Astrocyte (in vitro differentiated cells and primary cell): ENCODE results near the gene KRT83. TPM values are rescaled to one million over a fixed set of nuclear protein-coding genes. Genes with fewer than 3 reads are reported as not detected.

Experiments
- DNase-seq: peaks from one replicate; pipeline ENCODE4 v3.0.0-alpha.2; 2010; ENCODE audit warnings: low read depth
- FAIRE-seq: peaks from 2 replicates; lab custom pipeline; 2011; peaks lifted over from hg19 to GRCh38; lab: Jason Lieb, UNC
- H2AFZ ChIP-seq: 2 replicates; pipeline ENCODE4 v1.6.0; 2012; ENCODE audit warnings: low read depth, low read length, inconsistent platforms
- H3K27ac ChIP-seq: 2 replicates; pipeline ENCODE4 v1.5.1; 2011; ENCODE audit warnings: low read depth, low read length, inconsistent platforms
- H3K27me3 ChIP-seq: 2 replicates; pipeline ENCODE4 v1.6.0; 2011; ENCODE audit warnings: low read length, inconsistent platforms; ENCODE audit not compliant: insufficient read depth
- H3K36me3 ChIP-seq: 2 replicates; pipeline ENCODE4 v1.5.1; 2011; ENCODE audit warnings: low read length, inconsistent platforms; ENCODE audit not compliant: insufficient read depth
- H3K4me1 ChIP-seq: 2 replicates; pipeline ENCODE4 v1.5.1; 2011; ENCODE audit warnings: low read length, inconsistent platforms; ENCODE audit not compliant: insufficient read depth
- H3K4me2 ChIP-seq: 2 replicates; pipeline ENCODE4 v1.6.0; 2012; ENCODE audit warnings: low read length, inconsistent platforms
- H3K4me3 ChIP-seq: 2 replicates; pipeline ENCODE4 v1.5.1; 2011; ENCODE audit warnings: low read depth, mild to moderate bottlenecking, low read length, inconsistent platforms; ENCODE audit not compliant: insufficient read depth
- H3K79me2 ChIP-seq: 2 replicates; pipeline ENCODE4 v1.6.0; 2012; ENCODE audit warnings: mild to moderate bottlenecking, low read length, inconsistent platforms; ENCODE audit not compliant: insufficient read depth
- H3K9ac ChIP-seq: 2 replicates; pipeline ENCODE4 v1.6.0; 2012; ENCODE audit warnings: mild to moderate bottlenecking, low read length, inconsistent platforms
- H3K9me3 ChIP-seq: 2 replicates; pipeline ENCODE4 v1.5.1; 2012; ENCODE audit warnings: low read depth, mild to moderate bottlenecking, low read length, inconsistent platforms; ENCODE audit not compliant: insufficient read depth
- H4K20me1 ChIP-seq: 2 replicates; pipeline ENCODE4 v1.6.0; 2012; ENCODE audit warnings: low read length, inconsistent platforms; ENCODE audit not compliant: insufficient read depth
- H3K27ac Mint-ChIP-seq: one replicate; pipeline ENCODE4 v1.8.0; 2021; ENCODE audit warnings: mild to moderate bottlenecking, mixed read lengths; ENCODE audit not compliant: unreplicated experiment
- H3K27me3 Mint-ChIP-seq: one replicate; pipeline ENCODE4 v1.8.0; 2021; ENCODE audit warnings: low read depth, mixed read lengths; ENCODE audit not compliant: unreplicated experiment
- H3K36me3 Mint-ChIP-seq: one replicate; pipeline ENCODE4 v1.8.0; 2021; ENCODE audit warnings: low read depth, mixed read lengths; ENCODE audit not compliant: unreplicated experiment
- H3K4me1 Mint-ChIP-seq: one replicate; pipeline ENCODE4 v1.8.0; 2021; ENCODE audit warnings: low read depth, mixed read lengths; ENCODE audit not compliant: unreplicated experiment
- H3K4me3 Mint-ChIP-seq: one replicate; pipeline ENCODE4 v1.8.0; 2021; ENCODE audit warnings: mild to moderate bottlenecking, moderate library complexity, mixed read lengths; ENCODE audit not compliant: unreplicated experiment
- H3K9me3 Mint-ChIP-seq: one replicate; pipeline ENCODE4 v1.8.0; 2021; ENCODE audit warnings: mild to moderate bottlenecking, mixed read lengths; ENCODE audit not compliant: unreplicated experiment
- CTCF ChIP-seq: IDR thresholded peaks from 2 replicates; pipeline ENCODE4 v1.5.1; 2011; ENCODE audit warnings: low read depth, mild to moderate bottlenecking, inconsistent platforms, low read length, moderate library complexity; ENCODE audit not compliant: insufficient read depth
- EZH2 ChIP-seq: IDR thresholded peaks from 2 replicates; pipeline ENCODE4 v1.6.1; 2012; ENCODE audit warnings: mild to moderate bottlenecking, low read length, inconsistent platforms; ENCODE audit not compliant: insufficient read depth
- total RNA-seq: library from RNA; stranded (reverse); gene quantifications from 2 replicates; pipeline ENCODE4 v1.2.1, GENCODE V29; 2021

Gene KRT83
- total RNA-seq, 1 donor from 2014 or later = not detected

GRCh38 chr12:52362118-52362726, 41.0 kb upstream of the KRT83 start:
- no peaks in the 10 kb centered on the region for H3K36me3 Mint-ChIP-seq
- Histone ChIP-seq H3K9ac (no peak overlapping the region), H3K36me3 (no peaks in the 10 kb centered on the region), H3K4me1 (no peaks in the 10 kb centered on the region), H3K9me3 (no peaks in the 10 kb centered on the region), H3K79me2 (no peaks in the 10 kb centered on the region), H3K27ac (no peak overlapping the region), H2AFZ (no peak overlapping the region), H3K27me3 (peaks cover 8% of the 10 kb centered on the region), H3K4me2 (no peak overlapping the region), H3K4me3 (no peak overlapping the region), H4K20me1 (no peaks in the 10 kb centered on the region)
- peaks cover 59% of the 10 kb centered on the region for H3K27me3 Mint-ChIP-seq
- no peaks in the 10 kb centered on the region for H3K4me1 Mint-ChIP-seq
- no peak overlapping the region for H3K4me3 Mint-ChIP-seq
- H3K9me3 Mint-ChIP-seq = peaks cover 3% of the 10 kb centered on the region
- TF ChIP-seq EZH2 (no peak), CTCF (no peak)
- DNase-seq (no peak), FAIRE-seq (no peak)
- H3K27ac Mint-ChIP-seq = no peak overlapping the region

GRCh38 chr12:52361553-52361952, 40.4 kb upstream of the KRT83 start:
- H3K27ac ChIP-seq = no peak overlapping the region
- no peaks in the 10 kb centered on the region for H3K4me1 Mint-ChIP-seq
- no peak overlapping the region for H3K9ac ChIP-seq
- H4K20me1 ChIP-seq = no peaks in the 10 kb centered on the region
- no peak overlapping the region for H2AFZ ChIP-seq
- H3K36me3 Mint-ChIP-seq = no peaks in the 10 kb centered on the region
- H3K79me2 ChIP-seq = no peaks in the 10 kb centered on the region
- H3K27ac Mint-ChIP-seq = no peak overlapping the region
- peaks cover 5% of the 10 kb centered on the region for H3K27me3 ChIP-seq
- H3K9me3 Mint-ChIP-seq = peaks cover 3% of the 10 kb centered on the region
- H3K27me3 Mint-ChIP-seq = peaks cover 61% of the 10 kb centered on the region
- no peaks in the 10 kb centered on the region for H3K36me3 ChIP-seq
- DNase-seq (no peak), FAIRE-seq (no peak)
- no peaks in the 10 kb centered on the region for H3K4me1 ChIP-seq
- no peak overlapping the region for H3K4me2 ChIP-seq
- no peak overlapping the region for H3K4me3 Mint-ChIP-seq
- no peak for TF ChIP-seq CTCF
- no peak for TF ChIP-seq EZH2
- H3K9me3 ChIP-seq = no peaks in the 10 kb centered on the region
- H3K4me3 ChIP-seq = no peak overlapping the region

- Histone ChIP-seq H3K4me3 (no peak overlapping the region), H3K9me3 (no peaks in the 10 kb centered on the region), H3K36me3 (no peaks in the 10 kb centered on the region), H3K4me1 (no peaks in the 10 kb centered on the region), H3K27me3 (peaks cover 5% of the 10 kb centered on the region), H4K20me1 (no peaks in the 10 kb centered on the region), H3K79me2 (no peaks in the 10 kb centered on the region), H3K9ac (no peak overlapping the region), H3K4me2 (no peak overlapping the region), H2AFZ (no peak overlapping the region), H3K27ac (no peak overlapping the region)
- H3K4me1 Mint-ChIP-seq = no peaks in the 10 kb centered on the region
- H3K9me3 Mint-ChIP-seq = peaks cover 3% of the 10 kb centered on the region
- TF ChIP-seq CTCF (no peak), EZH2 (no peak)
- DNase-seq (no peak), FAIRE-seq (no peak)
- peaks cover 59% of the 10 kb centered on the region for H3K27me3 Mint-ChIP-seq
- no peak overlapping the region for H3K4me3 Mint-ChIP-seq
- no peak overlapping the region for H3K27ac Mint-ChIP-seq
- no peaks in the 10 kb centered on the region for H3K36me3 Mint-ChIP-seq
Measured at GRCh38 chr12:52360663-52361271, 39.6 kb upstream of the KRT83 start.
